Tibial nerve (tissue), 3 donors: ENCODE measurements around the gene PACSIN1.

ENCODE experiments used
- POLR2A ChIP-seq, 2 donors: fragments of 450-650 bp; IDR thresholded peaks; one replicate each; pipeline ENCODE4 v1.6.1; 2017; ENCODE audit warnings: antibody characterized with exemption in 2 of 2, mild to moderate bottlenecking in 2 of 2, moderate library complexity in 2 of 2
- TF ChIP-seq, protein P1 (sequence below), 5 experiments: fragments of 200-600 bp in 3 of 5; fragments of 450-650 bp in 2 of 5; sonication (generic) in 3 of 5; IDR thresholded peaks; one replicate each; pipeline ENCODE4 v1.5.1; 2016 to 2019; ENCODE audit warnings: antibody characterized with exemption in 5 of 5, mild to moderate bottlenecking in 3 of 5, moderate library complexity in 2 of 5

DNA sequence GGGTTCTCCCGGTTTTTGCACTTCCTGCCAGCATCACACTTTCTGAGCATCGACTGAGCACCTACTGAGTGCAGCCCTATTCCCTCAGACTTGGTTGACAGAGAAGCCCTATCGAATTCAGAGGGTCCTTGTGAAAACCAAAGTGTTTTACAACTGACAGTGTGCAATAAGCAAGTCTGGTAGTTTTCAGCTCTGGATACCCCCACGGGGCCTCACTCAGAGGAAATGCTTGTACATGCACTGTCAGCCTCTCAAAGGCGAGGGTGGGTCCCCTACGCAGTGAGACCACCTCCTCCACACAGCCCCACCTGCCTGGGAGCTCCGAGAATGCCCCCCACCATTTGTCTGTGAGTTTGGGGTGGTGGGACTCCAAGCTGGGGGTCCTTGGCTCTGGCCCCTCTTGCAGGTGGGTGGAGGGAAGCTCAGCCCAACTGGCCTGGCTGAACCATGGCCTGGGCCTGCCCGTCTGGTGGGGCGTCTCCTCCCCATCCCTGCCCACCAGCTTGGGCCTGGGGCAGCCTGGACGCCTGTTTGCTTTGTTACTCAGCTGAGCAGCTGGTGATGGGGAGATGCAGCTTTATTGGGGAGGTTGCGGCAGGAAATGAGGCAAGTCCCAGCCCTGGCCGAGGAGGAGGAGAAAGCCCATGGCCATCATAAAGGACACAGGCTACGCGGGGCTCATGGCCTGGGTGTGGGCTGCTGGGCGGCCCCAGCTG lies 88.6 kb downstream of the PACSIN1 start:
- TF ChIP-seq, protein P1, sequence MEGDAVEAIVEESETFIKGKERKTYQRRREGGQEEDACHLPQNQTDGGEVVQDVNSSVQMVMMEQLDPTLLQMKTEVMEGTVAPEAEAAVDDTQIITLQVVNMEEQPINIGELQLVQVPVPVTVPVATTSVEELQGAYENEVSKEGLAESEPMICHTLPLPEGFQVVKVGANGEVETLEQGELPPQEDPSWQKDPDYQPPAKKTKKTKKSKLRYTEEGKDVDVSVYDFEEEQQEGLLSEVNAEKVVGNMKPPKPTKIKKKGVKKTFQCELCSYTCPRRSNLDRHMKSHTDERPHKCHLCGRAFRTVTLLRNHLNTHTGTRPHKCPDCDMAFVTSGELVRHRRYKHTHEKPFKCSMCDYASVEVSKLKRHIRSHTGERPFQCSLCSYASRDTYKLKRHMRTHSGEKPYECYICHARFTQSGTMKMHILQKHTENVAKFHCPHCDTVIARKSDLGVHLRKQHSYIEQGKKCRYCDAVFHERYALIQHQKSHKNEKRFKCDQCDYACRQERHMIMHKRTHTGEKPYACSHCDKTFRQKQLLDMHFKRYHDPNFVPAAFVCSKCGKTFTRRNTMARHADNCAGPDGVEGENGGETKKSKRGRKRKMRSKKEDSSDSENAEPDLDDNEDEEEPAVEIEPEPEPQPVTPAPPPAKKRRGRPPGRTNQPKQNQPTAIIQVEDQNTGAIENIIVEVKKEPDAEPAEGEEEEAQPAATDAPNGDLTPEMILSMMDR (IDR thresholded peaks at IDR 0.05) = no peak
- TF ChIP-seq POLR2A (IDR thresholded peaks at IDR 0.05) = no peak
